Measurements from ENCODE around the gene LGALS3BP. TPM values are rescaled to one million over a fixed set of nuclear protein-coding genes. Genes with fewer than 3 reads are reported as not detected.

Gene LGALS3BP
- polyA plus RNA-seq, 1 donor (not counting 4 experiments of a cell fraction or from before 2014, with no cell fraction given), result 53.0 TPM

DNA sequence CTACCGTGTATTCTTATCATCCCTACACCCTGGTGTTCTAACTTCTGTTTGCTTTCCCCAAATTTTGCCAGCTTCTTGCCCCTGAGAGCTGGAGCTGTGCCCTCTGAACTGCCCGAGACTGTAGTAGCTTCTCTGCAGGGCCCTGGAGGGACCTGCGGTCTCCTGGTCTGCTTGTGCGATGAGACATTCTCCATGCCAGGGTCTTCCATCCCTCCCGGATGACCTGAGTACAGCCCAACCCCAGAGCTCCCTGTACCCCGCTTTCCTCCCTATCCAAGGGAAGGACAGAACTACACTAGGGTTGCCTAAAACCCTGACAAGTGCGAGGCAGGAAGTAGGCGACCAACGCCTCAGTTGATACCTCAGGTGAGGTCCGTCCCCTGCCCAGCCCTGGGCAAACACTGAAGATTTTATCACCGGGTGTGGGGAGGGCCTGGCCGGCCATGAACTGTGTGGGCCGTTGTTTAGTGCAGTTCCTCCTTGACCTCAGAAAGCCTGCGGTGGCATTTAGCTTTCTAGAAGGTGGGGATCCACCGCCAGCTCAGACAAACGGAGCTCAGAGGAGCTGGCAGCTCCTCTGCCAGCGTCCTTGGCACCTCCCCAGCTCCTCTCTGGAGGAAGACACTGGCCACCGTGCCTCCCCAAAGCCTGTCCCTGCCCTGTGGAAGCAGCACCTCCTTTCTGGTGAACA lies 16.2 kb upstream of the LGALS3BP start:
- no peak overlapping the region for H3K9ac ChIP-seq (ENCODE audit: control insufficient read depth, extremely low read depth, insufficient read depth, low read length)
- peaks cover 12% of the 10 kb centered on the region for H4K20me1 ChIP-seq (ENCODE audit: control insufficient read depth, extremely low read depth, insufficient read depth, low read length)
- H3K36me3 ChIP-seq (ENCODE audit: control insufficient read depth in 2 of 2, extremely low read depth in 1 of 2, insufficient read depth in 2 of 2, low read length in 2 of 2), result peaks cover 50 to 60% of the 10 kb centered on the region in 2 experiments
- DNase-seq (ENCODE audit: low read depth, low spot score) (no peak), FAIRE-seq (no peak)
- H2AFZ ChIP-seq (ENCODE audit: control insufficient read depth, low read length), result no peak overlapping the region
- no peak overlapping the region for H3K4me2 ChIP-seq (ENCODE audit: control insufficient read depth, extremely low read depth, insufficient read depth, low read depth, low read length)
- H3K27me3 ChIP-seq (ENCODE audit: control insufficient read depth, extremely low read depth, insufficient read depth, low read length), result no peaks in the 10 kb centered on the region
- H3K79me2 ChIP-seq (ENCODE audit: control insufficient read depth, insufficient read depth, low read length), result peaks cover 65% of the 10 kb centered on the region
- TF ChIP-seq EZH2 (IDR thresholded peaks at IDR 0.05; ENCODE audit: low read length) (no peak), CTCF (optimal IDR thresholded peaks at IDR 0.05 in 1 of 3, IDR thresholded peaks at IDR 0.05 in 1 of 3, conservative IDR thresholded peaks at IDR 0.05 in 1 of 3; ENCODE audit: extremely low read depth in 1 of 3, insufficient read depth in 2 of 3, low read length in 3 of 3) (no peak)
- peaks cover 20% of the 10 kb centered on the region for H3K4me1 ChIP-seq (ENCODE audit: control insufficient read depth, extremely low read depth, insufficient read depth, low read length)
- no peak overlapping the region for H3K27ac ChIP-seq (ENCODE audit: control insufficient read depth, insufficient read depth, low read length)
- no peaks in the 10 kb centered on the region for H3K9me3 ChIP-seq (ENCODE audit: control insufficient read depth, low read depth, low read length)
- peaks cover 5% of the 10 kb centered on the region for H3K9me1 ChIP-seq (ENCODE audit: control insufficient read depth, extremely low read depth, insufficient read depth, low read length)
- dilution Hi-C loops (cut with MboI; ENCODE audit: extremely low pct_ligation_motif_present, low sequenced_read_pairs), result no loop called here
- H3K4me3 ChIP-seq (ENCODE audit: control insufficient read depth in 2 of 3, extremely low read depth in 1 of 3, insufficient read depth in 2 of 3, low read depth in 1 of 3, low read length in 3 of 3), result no peak overlapping the region

GRCh38 chr17:78995022-78995760 lies 15.5 kb upstream of the LGALS3BP start:
- TF ChIP-seq EZH2 (IDR thresholded peaks at IDR 0.05; ENCODE audit: low read length) (no peak), CTCF (optimal IDR thresholded peaks at IDR 0.05 in 1 of 3, IDR thresholded peaks at IDR 0.05 in 1 of 3, conservative IDR thresholded peaks at IDR 0.05 in 1 of 3; ENCODE audit: extremely low read depth in 1 of 3, insufficient read depth in 2 of 3, low read length in 3 of 3) (no peak)
- no peaks in the 10 kb centered on the region for H3K27me3 ChIP-seq (ENCODE audit: control insufficient read depth, extremely low read depth, insufficient read depth, low read length)

More at GRCh38 chr17:78995022-78995760, 15.5 kb upstream of the LGALS3BP start:
- Histone ChIP-seq H4K20me1 (ENCODE audit: control insufficient read depth, extremely low read depth, insufficient read depth, low read length) (peaks cover 12% of the 10 kb centered on the region), H3K4me1 (ENCODE audit: control insufficient read depth, extremely low read depth, insufficient read depth, low read length) (peaks cover 20% of the 10 kb centered on the region), H3K79me2 (ENCODE audit: control insufficient read depth, insufficient read depth, low read length) (peaks cover 58% of the 10 kb centered on the region), H3K9me1 (ENCODE audit: control insufficient read depth, extremely low read depth, insufficient read depth, low read length) (peaks cover 5% of the 10 kb centered on the region), H3K36me3 (ENCODE audit: control insufficient read depth in 2 of 2, extremely low read depth in 1 of 2, insufficient read depth in 2 of 2, low read length in 2 of 2) (peaks cover 51 to 62% of the 10 kb centered on the region in 2 experiments), H3K9me3 (ENCODE audit: control insufficient read depth, low read depth, low read length) (no peaks in the 10 kb centered on the region), H2AFZ (ENCODE audit: control insufficient read depth, low read length) (no peak overlapping the region), H3K9ac (ENCODE audit: control insufficient read depth, extremely low read depth, insufficient read depth, low read length) (no peak overlapping the region), H3K27ac (ENCODE audit: control insufficient read depth, insufficient read depth, low read length) (no peak overlapping the region), H3K4me2 (ENCODE audit: control insufficient read depth, extremely low read depth, insufficient read depth, low read depth, low read length) (no peak overlapping the region), H3K4me3 (ENCODE audit: control insufficient read depth in 2 of 3, extremely low read depth in 1 of 3, insufficient read depth in 2 of 3, low read depth in 1 of 3, low read length in 3 of 3) (no peak overlapping the region)
- dilution Hi-C loops (cut with MboI; ENCODE audit: extremely low pct_ligation_motif_present, low sequenced_read_pairs), result no loop called here
- DNase-seq (ENCODE audit: low read depth, low spot score) (no peak), FAIRE-seq (no peak)
